GM20000 (cell line): Measurements from ENCODE around the gene CBY1.
"Not testable (repeated sequence)": the region's sequence is repeated elsewhere in the genome, so short reads cannot be mapped to it uniquely, and the experiment has no call there.

ENCODE experiments used
- DNase-seq: peaks from one replicate; pipeline ENCODE4 v3.0.0; 2012; ENCODE audit warnings: low spot score
- CTCF ChIP-seq: IDR thresholded peaks from 2 replicates; pipeline ENCODE4 v1.5.1; 2012; ENCODE audit warnings: mild to moderate bottlenecking, control low read depth; ENCODE audit errors: extremely low read depth, missing control alignments

The CBY1 gene

GRCh38 chr22:38614332-38615063, 41.9 kb upstream of the CBY1 start:
- TF ChIP-seq CTCF: no peak
- no peak for DNase-seq

DNA sequence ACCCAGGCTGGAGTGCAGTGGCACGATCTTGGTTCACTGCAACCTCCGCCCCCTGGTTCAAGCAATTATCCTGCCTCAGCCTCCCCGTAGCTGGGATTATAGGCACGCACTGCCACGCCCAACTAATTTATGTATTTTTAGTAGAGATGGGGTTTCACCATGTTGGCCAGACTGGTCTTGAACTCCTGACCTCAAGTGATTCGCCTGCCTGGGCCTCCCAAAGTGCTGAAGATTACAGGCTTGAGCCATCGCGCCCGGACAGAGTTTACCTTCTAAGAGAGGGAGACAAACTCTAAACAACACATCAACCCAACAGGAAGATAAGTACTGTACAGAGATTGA, 41.4 kb upstream of the CBY1 start:
- DNase-seq: not testable (repeated sequence)

DNA sequence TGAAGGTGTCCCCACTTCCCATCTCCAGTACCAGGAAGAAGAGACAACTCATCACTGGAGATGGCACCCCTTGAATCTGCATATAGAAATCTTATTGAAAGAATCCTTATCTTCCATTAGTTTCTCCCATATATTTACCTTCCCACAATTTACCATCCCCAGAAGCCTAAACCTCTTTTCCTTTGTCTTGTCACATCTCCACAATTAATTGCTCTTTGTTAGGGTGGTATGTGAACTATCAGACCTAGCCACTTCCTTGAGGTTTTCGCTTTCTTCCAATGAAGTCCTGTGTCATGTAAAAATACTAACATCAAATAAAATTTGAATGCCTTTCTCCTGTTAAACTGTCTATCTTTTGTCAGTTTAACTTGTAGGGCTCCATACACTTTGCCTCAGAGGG, 38.2 kb upstream of the CBY1 start:
- no peak for DNase-seq
- TF ChIP-seq CTCF: no peak

GRCh38 chr22:38618682-38619081, 37.8 kb upstream of the CBY1 start:
- no peak for DNase-seq
- TF ChIP-seq CTCF: no peak

DNA sequence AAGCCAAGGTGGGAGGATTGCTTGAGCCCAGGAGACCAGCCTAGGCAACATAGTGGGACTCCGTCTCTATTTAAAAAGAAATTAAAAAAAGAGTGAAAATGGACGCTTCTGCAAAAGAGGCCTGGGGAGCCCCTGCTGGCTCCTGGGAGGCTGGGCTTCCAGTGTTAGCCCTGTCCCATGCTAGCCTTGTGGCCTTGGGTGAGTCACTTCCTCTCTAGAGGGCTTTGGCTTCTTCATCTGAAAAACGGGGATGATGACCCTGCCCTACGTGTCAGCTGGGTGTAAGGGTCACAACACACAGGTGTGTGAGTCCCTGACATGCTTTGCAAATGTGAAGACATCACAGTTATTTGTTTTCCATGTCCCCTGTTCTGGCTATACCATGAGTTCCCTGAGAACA, 33.1 kb upstream of the CBY1 start:
- no peak for DNase-seq
- TF ChIP-seq CTCF: no peak

DNA sequence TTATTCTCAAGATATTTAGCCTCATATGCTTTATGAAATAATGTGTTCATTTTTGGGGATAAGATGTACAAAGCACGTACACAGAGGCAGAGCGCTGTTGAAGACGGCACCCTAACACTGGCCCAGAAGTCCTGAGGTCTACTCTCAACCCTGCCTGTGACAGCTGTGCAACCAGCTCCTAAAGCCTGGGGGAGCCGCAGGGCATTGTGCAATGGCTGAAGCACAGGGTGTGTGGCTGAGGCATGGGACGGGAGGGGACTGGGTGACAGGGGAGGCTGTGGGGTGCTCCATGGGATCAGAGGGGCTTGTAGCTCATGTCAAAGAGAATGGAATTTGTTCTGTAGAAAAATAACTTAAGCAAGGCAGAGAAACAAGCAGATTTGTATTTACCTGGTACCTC, 28.0 kb upstream of the CBY1 start:
- DNase-seq: no peak
- no peak for TF ChIP-seq CTCF

DNA sequence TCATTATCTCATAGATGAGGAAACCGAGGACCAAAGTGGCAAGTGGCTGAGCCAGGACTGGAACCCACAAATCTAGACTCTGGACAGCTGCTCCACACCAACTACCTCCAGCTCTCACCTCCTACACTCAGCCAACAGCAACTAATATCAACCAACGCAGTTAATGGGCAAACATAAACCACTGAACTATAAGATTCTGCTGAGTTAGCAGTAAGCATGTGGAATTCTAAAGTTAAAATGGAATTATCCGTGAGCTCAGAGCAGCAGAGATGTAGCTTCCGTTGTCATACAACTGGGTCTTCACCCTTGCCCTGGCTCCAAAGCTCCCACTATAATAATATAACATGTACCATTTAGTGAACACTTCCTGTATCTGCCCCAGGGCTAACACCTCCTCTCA, 27.3 kb upstream of the CBY1 start:
- no peak for TF ChIP-seq CTCF
- no peak for DNase-seq

DNA sequence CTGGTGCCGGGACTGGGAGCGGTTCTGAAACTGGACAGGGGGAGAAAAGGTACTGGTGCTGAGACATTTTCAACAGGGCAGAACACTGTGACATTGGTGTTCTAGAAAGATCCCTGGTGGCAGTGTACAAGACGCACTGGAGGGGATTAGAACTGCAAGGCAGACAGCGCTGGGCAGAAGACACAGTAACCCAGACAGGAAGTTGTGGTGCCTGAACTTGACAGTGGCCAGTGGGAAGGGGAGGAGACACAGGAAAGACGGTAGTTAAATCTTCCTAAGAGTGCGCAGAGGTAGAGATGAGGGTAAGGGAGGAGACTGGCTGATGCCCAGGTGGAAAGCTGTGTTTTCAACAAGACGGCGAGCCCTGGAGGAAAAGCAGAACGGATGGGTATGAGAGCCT, 24.7 kb upstream of the CBY1 start:
- DNase-seq: no peak
- no peak for TF ChIP-seq CTCF
